PFSK-1 (cell line): ENCODE data around the gene TMEM80.
A peak's percentile ranks its signal among the peaks of the same experiment; 100 is the strongest.

Experiments
- FOXP2 ChIP-seq: optimal IDR thresholded peaks from 2 replicates; pipeline ENCODE3; 2011; ENCODE audit warnings: borderline replicate concordance, control low read depth, inconsistent platforms; ENCODE audit not compliant: insufficient read depth; ENCODE audit errors: extremely low read length, extremely low read depth
- POLR2AphosphoS5 ChIP-seq: IDR thresholded peaks from 2 replicates; pipeline ENCODE4 v1.6.1; 2012; ENCODE audit warnings: low read depth, mild to moderate bottlenecking, control low read depth, low read length, moderate library complexity
- SIN3A ChIP-seq: IDR thresholded peaks from 2 replicates; pipeline ENCODE4 v1.6.1; 2012; ENCODE audit warnings: mild to moderate bottlenecking, low read length, moderate library complexity, borderline replicate concordance; ENCODE audit not compliant: insufficient read depth
- TAF1 ChIP-seq: IDR thresholded peaks from 2 replicates; pipeline ENCODE4 v1.6.1; 2012; ENCODE audit warnings: low read length, control low read depth, borderline replicate concordance; ENCODE audit not compliant: insufficient read depth
- TF ChIP-seq, protein P1 (sequence below), 2 experiments: IDR thresholded peaks; 2 replicates each; pipeline versions ENCODE4 v1.6.1 to v1.8.0; 2011 to 2012; ENCODE audit warnings: low read depth in 2 of 2, low read length in 2 of 2, control low read depth in 1 of 2, inconsistent platforms in 1 of 2, mild to moderate bottlenecking in 1 of 2, moderate library complexity in 1 of 2; ENCODE audit not compliant: insufficient read depth in 1 of 2

The TMEM80 gene

DNA sequence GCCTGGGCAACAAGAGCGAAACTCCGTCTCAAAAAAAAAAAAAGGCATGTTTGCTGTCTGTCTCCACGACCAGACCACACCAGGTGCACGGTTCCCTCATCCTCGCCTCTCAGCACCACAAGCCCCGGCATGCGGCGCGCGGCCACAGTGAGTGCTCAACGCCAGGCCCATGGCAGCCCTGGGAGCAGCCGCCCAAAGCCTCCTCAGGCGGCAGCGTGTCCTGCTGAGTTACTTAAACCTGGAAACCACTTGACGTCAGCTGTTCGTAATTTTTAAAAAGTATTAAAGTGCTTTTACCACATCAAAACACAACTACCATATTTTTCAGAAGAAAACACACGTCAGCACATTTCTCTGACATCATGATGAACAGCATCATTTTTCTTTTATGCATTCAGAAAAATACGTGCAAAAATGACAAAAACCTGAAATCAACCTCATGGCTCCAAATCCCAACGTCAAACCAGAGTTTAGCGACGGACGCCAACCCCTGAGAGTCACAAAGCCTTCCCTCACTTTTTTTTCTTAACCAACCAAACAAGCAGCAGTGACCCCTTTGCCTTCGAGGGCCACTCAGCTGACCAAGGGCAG is 2.7 kb upstream of the TMEM80 start:
- no peak for TF ChIP-seq FOXP2
- TF ChIP-seq SIN3A = no peak
- no peak for TF ChIP-seq TAF1
- TF ChIP-seq, protein P1, sequence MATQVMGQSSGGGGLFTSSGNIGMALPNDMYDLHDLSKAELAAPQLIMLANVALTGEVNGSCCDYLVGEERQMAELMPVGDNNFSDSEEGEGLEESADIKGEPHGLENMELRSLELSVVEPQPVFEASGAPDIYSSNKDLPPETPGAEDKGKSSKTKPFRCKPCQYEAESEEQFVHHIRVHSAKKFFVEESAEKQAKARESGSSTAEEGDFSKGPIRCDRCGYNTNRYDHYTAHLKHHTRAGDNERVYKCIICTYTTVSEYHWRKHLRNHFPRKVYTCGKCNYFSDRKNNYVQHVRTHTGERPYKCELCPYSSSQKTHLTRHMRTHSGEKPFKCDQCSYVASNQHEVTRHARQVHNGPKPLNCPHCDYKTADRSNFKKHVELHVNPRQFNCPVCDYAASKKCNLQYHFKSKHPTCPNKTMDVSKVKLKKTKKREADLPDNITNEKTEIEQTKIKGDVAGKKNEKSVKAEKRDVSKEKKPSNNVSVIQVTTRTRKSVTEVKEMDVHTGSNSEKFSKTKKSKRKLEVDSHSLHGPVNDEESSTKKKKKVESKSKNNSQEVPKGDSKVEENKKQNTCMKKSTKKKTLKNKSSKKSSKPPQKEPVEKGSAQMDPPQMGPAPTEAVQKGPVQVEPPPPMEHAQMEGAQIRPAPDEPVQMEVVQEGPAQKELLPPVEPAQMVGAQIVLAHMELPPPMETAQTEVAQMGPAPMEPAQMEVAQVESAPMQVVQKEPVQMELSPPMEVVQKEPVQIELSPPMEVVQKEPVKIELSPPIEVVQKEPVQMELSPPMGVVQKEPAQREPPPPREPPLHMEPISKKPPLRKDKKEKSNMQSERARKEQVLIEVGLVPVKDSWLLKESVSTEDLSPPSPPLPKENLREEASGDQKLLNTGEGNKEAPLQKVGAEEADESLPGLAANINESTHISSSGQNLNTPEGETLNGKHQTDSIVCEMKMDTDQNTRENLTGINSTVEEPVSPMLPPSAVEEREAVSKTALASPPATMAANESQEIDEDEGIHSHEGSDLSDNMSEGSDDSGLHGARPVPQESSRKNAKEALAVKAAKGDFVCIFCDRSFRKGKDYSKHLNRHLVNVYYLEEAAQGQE (IDR thresholded peaks at IDR 0.05; ENCODE audit: insufficient read depth in 1 of 2, low read depth in 2 of 2, low read length in 2 of 2) = no peak
- TF ChIP-seq POLR2AphosphoS5 = no peak

- TF ChIP-seq FOXP2 = no peak
- no peak for TF ChIP-seq POLR2AphosphoS5
- TF ChIP-seq, protein P1 (IDR thresholded peaks at IDR 0.05; ENCODE audit: insufficient read depth in 1 of 2, low read depth in 2 of 2, low read length in 2 of 2) = no peak
- no peak for TF ChIP-seq TAF1
- TF ChIP-seq SIN3A = no peak
These were observed 2.2 kb upstream of the TMEM80 start for GRCh38 chr11:693415-693831.

DNA sequence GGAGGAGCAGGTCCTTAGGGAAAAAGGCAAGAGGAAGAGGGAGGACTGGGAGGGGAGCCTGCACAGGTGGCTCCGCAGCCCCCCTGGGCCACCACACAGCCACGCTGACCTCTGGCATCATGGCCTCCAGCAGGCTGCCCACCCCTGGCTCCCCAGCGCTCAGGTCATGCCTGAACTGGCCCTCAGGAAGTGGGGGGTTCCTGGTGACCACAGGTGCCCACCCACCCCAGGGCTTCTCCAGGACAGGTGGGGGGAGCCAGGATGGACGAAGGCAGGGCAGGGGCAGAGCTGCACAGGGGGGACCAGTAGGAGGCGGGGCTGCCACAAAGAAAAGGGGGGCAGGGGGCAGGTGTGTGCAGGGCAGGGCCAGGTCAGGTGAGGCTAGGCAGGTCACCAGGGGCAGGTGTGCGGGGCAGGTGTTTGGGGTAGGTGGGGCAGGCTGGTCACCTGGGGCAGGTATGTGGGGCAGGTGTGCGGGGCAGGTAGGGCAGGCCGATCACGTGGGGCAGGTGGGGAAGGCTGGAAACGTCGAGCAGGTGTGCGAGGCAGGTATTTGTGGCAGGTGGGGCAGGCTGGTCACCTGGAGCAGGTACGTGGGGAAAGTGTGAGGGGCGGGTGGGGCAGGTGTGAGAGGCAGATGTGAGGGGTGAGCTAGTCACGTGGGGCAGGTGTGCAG is 1.6 kb upstream of the TMEM80 start:
- TF ChIP-seq, protein P1 (IDR thresholded peaks at IDR 0.05; ENCODE audit: insufficient read depth in 1 of 2, low read depth in 2 of 2, low read length in 2 of 2) = no peak
- TF ChIP-seq FOXP2 = no peak
- TF ChIP-seq TAF1 = no peak
- no peak; the same call in 1 of the 2 replicates for TF ChIP-seq SIN3A
- no peak for TF ChIP-seq POLR2AphosphoS5

- peak; percentile 54; the same call in 1 of the 2 replicates for TF ChIP-seq POLR2AphosphoS5
- no peak for TF ChIP-seq SIN3A
These were observed 891 bp upstream of the TMEM80 start, which contains the start of gene DEAF1 for GRCh38 chr11:694563-695287. DEAF1 (minus strand) TSS chr11:695222; CDS start chr11:695047, 175 bp downstream.

GRCh38 chr11:695288-695537 is 403 bp upstream of the TMEM80 start:
- no peak for TF ChIP-seq TAF1
- no peak for TF ChIP-seq FOXP2

DNA sequence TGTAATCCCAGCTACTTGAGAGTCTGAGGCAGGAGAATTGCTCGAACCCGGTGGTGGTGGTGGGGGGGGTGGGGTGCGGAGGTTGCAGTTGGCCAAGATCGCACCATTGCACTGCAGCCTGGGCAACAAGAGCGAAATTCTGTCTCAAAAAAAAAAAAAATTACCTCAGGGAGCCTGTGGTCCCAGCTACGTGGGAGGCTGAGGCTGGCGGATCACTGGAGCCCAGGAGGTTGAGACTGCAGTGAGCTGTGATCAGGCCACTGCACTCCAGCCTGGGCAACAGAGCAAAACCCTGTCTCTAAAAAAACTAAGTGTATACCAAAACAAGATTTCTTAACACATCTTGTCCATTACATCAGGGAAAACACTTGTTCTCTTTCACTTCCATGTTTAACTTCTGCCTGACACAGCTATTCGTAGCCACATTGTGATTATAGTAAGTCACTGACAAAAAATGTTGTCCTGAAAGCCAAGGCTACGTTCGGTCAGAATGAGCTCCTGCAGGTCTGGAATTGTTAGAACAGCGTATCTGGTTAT is 1.4 kb downstream of the TMEM80 start:
- TF ChIP-seq POLR2AphosphoS5 = no peak
- no peak for TF ChIP-seq TAF1
- TF ChIP-seq, protein P1 (IDR thresholded peaks at IDR 0.05; ENCODE audit: insufficient read depth in 1 of 2, low read depth in 2 of 2, low read length in 2 of 2) = no peak
- no peak for TF ChIP-seq FOXP2
- TF ChIP-seq SIN3A = no peak
